Measurements from ENCODE around the gene NRM. TPM values are rescaled to one million over a fixed set of nuclear protein-coding genes. Genes with fewer than 3 reads are reported as not detected.

The NRM gene
- total RNA-seq, 1 experiment from 2014 or later, result 5.3 TPM

DNA sequence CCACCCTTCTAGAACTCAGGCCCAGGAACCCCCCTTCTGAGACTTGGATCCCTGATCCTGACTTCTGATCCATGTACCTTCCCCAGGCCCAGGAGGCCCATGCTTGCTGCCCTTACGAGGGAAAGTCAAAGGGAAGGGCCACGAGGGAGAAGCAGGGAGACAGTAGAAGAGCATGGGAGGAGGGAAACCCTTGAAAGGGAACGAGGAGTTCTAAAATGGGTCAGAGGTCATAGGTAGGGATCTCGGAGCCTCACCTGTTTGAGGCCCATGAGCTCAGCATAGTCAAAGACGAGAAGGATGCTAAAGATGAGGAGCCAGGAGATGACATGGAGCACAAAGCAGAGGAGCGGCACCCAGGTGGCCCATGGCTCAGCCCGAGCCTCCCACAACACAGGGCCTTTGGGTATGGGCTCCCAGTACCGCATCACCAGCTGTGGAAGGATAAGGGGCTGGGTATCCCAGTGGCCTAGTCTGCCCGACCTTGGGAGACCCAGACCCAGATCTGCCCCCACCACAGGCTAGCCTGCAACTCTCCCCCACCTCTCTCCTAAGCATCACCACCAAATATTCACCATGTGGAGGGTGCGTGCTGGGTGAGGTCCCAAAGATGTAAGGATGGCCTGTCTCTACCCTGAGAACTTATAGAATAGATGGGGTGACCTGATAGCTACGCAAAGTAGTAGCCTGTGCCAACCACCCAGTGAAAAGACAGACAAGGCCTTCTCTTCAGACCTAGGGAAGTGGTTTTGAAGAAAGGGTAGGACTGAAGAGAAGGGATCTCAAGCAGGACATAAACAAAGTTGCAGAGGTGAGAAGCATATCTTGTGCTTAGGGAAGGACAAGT, 1.5 kb downstream of the NRM start:
- Mint-ChIP-seq H3K27ac (ENCODE audit: low read depth, unreplicated experiment) (peak overlapping the region; percentile 80), H3K27me3 (ENCODE audit: insufficient read depth, unreplicated experiment) (no peaks in the 10 kb centered on the region), H3K4me3 (ENCODE audit: unreplicated experiment) (peak overlapping the region; percentile 94), H3K36me3 (ENCODE audit: insufficient read depth, unreplicated experiment) (peaks cover 13% of the 10 kb centered on the region), H3K4me1 (ENCODE audit: insufficient read depth, unreplicated experiment) (peaks cover 51% of the 10 kb centered on the region), H3K9me3 (ENCODE audit: unreplicated experiment) (no peaks in the 10 kb centered on the region)
- intact Hi-C loops (cut with micrococcal nuclease), result loop anchor here (5.0 kb wide), 1 partner anchor 133 kb away; no protein-coding TSS in a partner anchor
- no peak for DNase-seq (ENCODE audit: unreplicated experiment)
- no TSS peak for BruUV-seq (replicated peaks)
- TF ChIP-seq, protein P1, sequence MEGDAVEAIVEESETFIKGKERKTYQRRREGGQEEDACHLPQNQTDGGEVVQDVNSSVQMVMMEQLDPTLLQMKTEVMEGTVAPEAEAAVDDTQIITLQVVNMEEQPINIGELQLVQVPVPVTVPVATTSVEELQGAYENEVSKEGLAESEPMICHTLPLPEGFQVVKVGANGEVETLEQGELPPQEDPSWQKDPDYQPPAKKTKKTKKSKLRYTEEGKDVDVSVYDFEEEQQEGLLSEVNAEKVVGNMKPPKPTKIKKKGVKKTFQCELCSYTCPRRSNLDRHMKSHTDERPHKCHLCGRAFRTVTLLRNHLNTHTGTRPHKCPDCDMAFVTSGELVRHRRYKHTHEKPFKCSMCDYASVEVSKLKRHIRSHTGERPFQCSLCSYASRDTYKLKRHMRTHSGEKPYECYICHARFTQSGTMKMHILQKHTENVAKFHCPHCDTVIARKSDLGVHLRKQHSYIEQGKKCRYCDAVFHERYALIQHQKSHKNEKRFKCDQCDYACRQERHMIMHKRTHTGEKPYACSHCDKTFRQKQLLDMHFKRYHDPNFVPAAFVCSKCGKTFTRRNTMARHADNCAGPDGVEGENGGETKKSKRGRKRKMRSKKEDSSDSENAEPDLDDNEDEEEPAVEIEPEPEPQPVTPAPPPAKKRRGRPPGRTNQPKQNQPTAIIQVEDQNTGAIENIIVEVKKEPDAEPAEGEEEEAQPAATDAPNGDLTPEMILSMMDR (IDR thresholded peaks at IDR 0.05; ENCODE audit: unreplicated experiment), result no peak
- CTCF ChIA-PET, result interaction anchor here (0.6 to 5.5 kb wide), 9 partner anchors 10 to 379 kb away, joined by 3 to 62 read pairs (median 3); partner anchors contain the start of genes DHX16 and VARS2
- POLR2A ChIA-PET, result interaction anchor here (0.8 to 13.9 kb wide), 5 partner anchors 8 to 132 kb away, joined by 3 to 477 read pairs (median 17); partner anchors contain the start of genes DHX16, FLOT1, MDC1 and PRR3

DNA sequence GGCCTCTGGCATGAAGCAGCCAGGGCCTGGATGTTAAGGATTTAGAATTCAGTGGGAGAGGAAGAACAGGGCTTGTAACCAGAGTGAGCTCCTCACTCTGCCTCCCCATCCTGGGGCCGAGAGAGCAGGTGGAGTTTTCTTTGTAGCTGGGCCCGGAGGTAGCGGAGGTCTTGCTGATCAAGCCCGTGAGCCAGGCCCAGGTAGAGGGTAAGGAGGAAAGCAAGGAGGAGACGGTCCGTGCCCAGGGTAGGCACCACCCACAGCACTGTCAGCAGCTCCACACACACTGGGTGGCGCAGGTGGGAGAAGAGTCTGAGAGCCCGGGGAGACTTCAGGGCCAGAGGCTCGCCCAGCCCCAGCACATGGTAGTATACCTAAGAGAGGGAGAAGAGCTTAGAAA, 2.2 kb downstream of the NRM start:
- Mint-ChIP-seq H3K4me1 (ENCODE audit: insufficient read depth, unreplicated experiment) (peaks cover 56% of the 10 kb centered on the region), H3K27ac (ENCODE audit: low read depth, unreplicated experiment) (peak overlapping the region; percentile 80), H3K27me3 (ENCODE audit: insufficient read depth, unreplicated experiment) (no peaks in the 10 kb centered on the region), H3K4me3 (ENCODE audit: unreplicated experiment) (peak overlapping the region; percentile 94), H3K36me3 (ENCODE audit: insufficient read depth, unreplicated experiment) (peaks cover 13% of the 10 kb centered on the region), H3K9me3 (ENCODE audit: unreplicated experiment) (no peaks in the 10 kb centered on the region)
- CTCF ChIA-PET, result interaction anchor here (0.6 to 5.5 kb wide), 9 partner anchors 10 to 226 kb away, joined by 3 to 62 read pairs (median 6); partner anchors contain the start of genes DHX16 and VARS2
- intact Hi-C loops (cut with micrococcal nuclease), result loop anchor here (5.0 kb wide), 1 partner anchor 134 kb away; no protein-coding TSS in a partner anchor
- DNase-seq (ENCODE audit: unreplicated experiment), result no peak
- POLR2A ChIA-PET, result interaction anchor here (0.8 to 13.9 kb wide), 9 partner anchors 8 to 196 kb away, joined by 3 to 477 read pairs (median 12); partner anchors contain the start of genes DDR1, DHX16, FLOT1 and MDC1
- TF ChIP-seq, protein P1 (IDR thresholded peaks at IDR 0.05; ENCODE audit: unreplicated experiment), result no peak
- BruUV-seq (replicated peaks), result no TSS peak

DNA sequence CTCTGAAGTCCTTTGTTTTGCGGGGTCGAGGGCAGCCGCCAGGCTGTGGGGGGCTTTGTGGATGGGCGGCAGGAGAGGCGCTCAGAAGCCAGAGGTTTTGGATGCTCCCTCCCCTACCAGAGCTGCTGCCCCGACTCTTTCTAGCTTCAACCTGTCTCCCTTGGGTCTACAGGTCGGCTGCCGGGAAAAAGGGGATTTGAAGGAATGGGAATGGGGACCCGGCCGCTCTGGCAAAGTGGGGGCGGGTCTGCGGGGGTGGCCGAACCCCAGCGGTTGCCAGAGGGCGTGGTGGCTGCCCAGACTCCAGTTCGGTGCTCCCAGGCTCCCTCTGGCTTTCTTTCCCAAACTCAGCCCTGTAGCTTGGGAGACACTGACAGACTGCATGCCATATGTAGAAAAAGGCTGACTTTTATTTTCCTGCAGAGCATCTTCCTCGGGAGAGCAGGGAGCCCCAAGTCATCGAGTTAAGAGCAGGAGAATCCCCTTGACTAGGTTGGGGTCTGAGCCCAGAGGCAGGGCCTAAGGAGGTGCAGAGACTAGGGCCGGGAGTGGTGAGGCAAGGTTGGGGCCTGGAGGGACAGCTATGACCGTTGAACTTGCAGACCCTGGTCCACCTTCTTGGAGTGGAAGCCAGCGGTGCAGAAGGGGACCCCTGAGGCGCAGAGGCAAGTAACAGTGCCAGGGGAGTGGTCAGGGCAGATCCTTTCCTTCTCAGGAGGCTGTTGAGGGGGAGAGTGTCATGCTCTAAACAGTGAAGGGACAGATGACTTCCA, 2.9 kb downstream of the NRM start:
- POLR2A ChIA-PET, result interaction anchor here (0.7 to 13.9 kb wide), 21 partner anchors 9 to 977 kb away, joined by 3 to 477 read pairs (median 4); partner anchors contain the start of genes DDR1, DHX16, FLOT1 and GPANK1
- Mint-ChIP-seq H3K4me3 (ENCODE audit: unreplicated experiment) (peak overlapping the region; percentile 94), H3K4me1 (ENCODE audit: insufficient read depth, unreplicated experiment) (peaks cover 58% of the 10 kb centered on the region), H3K27ac (ENCODE audit: low read depth, unreplicated experiment) (peak overlapping the region; percentile 80), H3K27me3 (ENCODE audit: insufficient read depth, unreplicated experiment) (no peaks in the 10 kb centered on the region), H3K36me3 (ENCODE audit: insufficient read depth, unreplicated experiment) (peaks cover 13% of the 10 kb centered on the region), H3K9me3 (ENCODE audit: unreplicated experiment) (no peaks in the 10 kb centered on the region)
- TF ChIP-seq, protein P1 (IDR thresholded peaks at IDR 0.05; ENCODE audit: unreplicated experiment), result no peak
- BruUV-seq (replicated peaks), result TSS peak; percentile 85
- intact Hi-C loops (cut with micrococcal nuclease), result loop anchor here (2.0 to 5.0 kb wide), 2 partner anchors 134 to 189 kb away; no protein-coding TSS in a partner anchor
- peak; percentile 51 for DNase-seq (ENCODE audit: unreplicated experiment)
- CTCF ChIA-PET, result interaction anchor here (0.6 to 5.5 kb wide), 10 partner anchors 9 to 195 kb away, joined by 3 to 62 read pairs (median 6); partner anchors contain the start of gene DHX16

Data from MCF 10A (cell line).